Ovary (tissue), 3 donors: ENCODE results near the gene KCNN3.

Experiments used
- CTCF ChIP-seq, 3 donors: fragments of 450-650 bp in 2 of 3; fragments of 200-600 bp in 1 of 3; IDR thresholded peaks; one replicate each; pipeline versions ENCODE4 v1.5.1 to v1.8.0; 2016 to 2022; ENCODE audit warnings: antibody characterized with exemption in 3 of 3, mild to moderate bottlenecking in 1 of 3
- POLR2A ChIP-seq: fragments of 450-650 bp; IDR thresholded peaks from one replicate; pipeline ENCODE4 v1.6.1; 2017; ENCODE audit warnings: antibody characterized with exemption, mild to moderate bottlenecking, moderate library complexity
- donor health status: DM: no; HTN: no; CAD: no.

- TF ChIP-seq POLR2A = no peak
- TF ChIP-seq CTCF (IDR thresholded peaks at IDR 0.05) = no peak
These were observed 15.0 kb upstream of the KCNN3 start for GRCh38 chr1:154884869-154885701.
